Measurements from ENCODE around the gene MDN1.

MDN1 gene

GRCh38 chr6:89736893-89737292 is 82.7 kb downstream of the MDN1 start:
- no peak for TF ChIP-seq CTCF (IDR thresholded peaks at IDR 0.05)

GRCh38 chr6:89734526-89734925 is 85.1 kb downstream of the MDN1 start:
- no peak for TF ChIP-seq CTCF (IDR thresholded peaks at IDR 0.05)

DNA sequence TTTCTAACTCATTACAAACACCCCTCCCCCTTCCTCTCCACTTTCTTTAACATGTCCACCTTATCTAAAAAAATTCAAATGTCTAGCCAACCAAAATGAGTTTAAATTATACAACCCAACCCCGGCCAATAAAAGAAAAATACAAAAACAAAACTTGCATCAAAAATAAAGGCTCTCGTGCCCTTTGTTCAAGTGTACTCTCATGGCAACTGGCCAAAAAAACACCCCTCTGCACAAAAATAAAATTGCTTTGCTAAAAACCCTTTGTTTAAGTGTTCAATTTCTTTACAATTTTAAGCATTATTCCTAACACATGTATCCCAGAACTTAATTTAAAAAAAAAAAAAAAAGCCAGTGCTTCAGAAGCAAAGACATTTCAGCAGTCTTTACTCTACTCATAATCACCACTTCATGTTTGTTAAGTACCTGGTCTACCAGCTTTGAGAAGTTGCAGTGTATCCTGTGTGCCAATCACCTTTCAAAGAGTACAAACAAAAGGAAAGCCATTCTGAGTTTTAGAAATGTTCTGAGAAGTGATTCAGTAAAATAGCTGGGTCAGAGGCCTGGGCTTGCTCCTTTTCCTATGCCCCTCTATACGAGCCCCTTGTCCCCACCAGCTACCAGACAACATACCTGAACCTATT is 87.5 kb downstream of the MDN1 start:
- TF ChIP-seq CTCF (IDR thresholded peaks at IDR 0.05), result no peak

- TF ChIP-seq CTCF (IDR thresholded peaks at IDR 0.05), result no peak
Measured at GRCh38 chr6:89729818-89730217, 89.8 kb downstream of the MDN1 start.

DNA sequence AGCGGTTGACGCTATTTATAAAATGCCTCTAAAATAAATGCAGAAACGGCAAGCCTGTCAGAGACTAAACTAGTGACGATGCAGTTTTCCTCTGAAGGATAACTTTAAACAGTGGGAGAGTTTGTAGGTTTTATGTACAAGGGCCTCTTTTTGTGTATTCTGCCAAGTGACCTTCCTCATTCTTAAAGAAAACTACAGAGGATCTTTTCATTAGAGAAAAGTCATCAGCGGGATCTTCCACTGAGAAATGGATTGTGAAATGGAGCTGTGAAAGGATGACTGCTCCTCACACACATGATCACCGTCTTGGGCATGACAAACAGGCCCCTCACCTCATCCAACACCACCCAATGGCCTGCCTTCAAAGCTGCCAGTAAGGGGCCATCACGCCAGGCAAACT is 92.1 kb downstream of the MDN1 start:
- no peak for TF ChIP-seq CTCF (IDR thresholded peaks at IDR 0.05)

DNA sequence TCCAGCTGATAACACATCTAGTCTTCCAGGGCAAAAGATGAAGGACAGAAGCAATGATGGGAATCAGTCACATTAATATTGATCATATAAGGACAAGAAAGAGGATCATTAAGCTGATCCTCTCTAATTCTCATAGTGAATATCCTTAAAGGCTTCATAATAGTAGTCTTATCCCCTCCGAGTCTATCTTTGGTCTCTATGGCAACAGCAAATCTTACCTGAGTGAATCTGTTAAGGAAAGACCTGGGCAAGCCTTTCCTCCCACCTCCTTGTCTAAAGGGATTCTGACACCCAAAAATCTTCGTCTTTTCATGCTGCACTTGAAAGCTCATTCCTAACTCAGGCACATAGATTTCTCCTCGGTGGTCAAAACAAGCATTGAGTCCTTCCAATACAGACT is 94.6 kb downstream of the MDN1 start:
- TF ChIP-seq CTCF (IDR thresholded peaks at IDR 0.05), result no peak

DNA sequence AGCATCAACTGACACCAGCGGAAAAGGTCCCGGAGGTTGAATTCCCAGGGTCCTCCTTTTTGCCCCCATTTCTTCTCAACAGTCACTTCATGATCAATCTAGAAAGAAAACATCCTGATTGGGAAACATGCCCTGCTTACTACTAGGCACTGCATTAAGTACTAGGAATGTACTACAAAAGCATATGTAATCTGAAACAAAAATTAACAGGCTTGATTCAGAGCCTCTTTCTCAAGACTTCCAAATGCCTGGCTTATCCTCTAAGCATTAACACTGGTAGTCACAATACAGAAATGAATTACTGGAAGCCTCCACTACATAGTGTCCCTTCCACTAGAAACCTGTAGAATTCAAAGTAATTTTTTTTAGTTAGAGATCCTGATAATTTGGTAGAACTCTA is 96.5 kb downstream of the MDN1 start:
- no peak for TF ChIP-seq CTCF (IDR thresholded peaks at IDR 0.05)

DNA sequence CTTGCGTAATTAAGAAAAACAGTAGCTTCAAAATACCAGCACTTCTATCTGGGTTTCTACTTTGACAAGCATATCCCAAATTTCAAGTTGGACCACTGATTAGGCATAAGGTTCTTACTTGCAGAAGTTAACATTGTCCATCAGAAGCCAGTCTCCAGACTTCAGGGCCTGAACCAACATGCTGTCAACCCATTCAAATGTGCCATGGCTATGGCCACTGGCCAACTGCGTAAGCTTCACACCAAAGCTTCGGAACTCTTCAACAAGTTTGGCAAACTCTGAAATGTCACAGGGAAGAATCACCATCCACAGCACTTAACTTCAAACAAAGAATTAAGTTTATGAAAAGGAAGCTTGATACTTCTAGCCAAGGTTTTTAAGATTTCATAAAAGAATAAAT is 103.1 kb downstream of the MDN1 start:
- no peak for TF ChIP-seq CTCF (IDR thresholded peaks at IDR 0.05)
